ENCODE results near the gene ID2. TPM values are rescaled to one million over a fixed set of nuclear protein-coding genes. Genes with fewer than 3 reads are reported as not detected.

Gene ID2
- total RNA-seq, 1 experiment from 2014 or later, result 48.6 TPM

GRCh38 chr2:8720741-8721140 is 38.9 kb downstream of the ID2 start:
- Mint-ChIP-seq H3K27ac (no peak overlapping the region; a peak in 1 of 7 replicates), H3K27me3 (ENCODE audit: low read depth) (no peaks in the 10 kb centered on the region), H3K4me3 (no peak overlapping the region)

More at GRCh38 chr2:8720741-8721140, 38.9 kb downstream of the ID2 start:
- no CpG with 5 or more reads among the region's 3 CpGs for WGBS (ENCODE audit: extremely low coverage, insufficient read length, low lambda C conversion rate)
- no peak for DNase-seq
- Histone ChIP-seq H2AFZ (ENCODE audit: low read length) (no peak overlapping the region), H2BK5ac (ENCODE audit: insufficient read length, low read length) (no peak overlapping the region), H3K4ac (ENCODE audit: low read depth, low read length) (no peak overlapping the region), H3K4me2 (ENCODE audit: insufficient read depth, insufficient read length, low read length) (no peak overlapping the region), H4K5ac (ENCODE audit: insufficient read length, low read depth, low read length) (no peak overlapping the region), H3K4me1 (ENCODE audit: insufficient read depth, low read length) (no peaks in the 10 kb centered on the region), H3K9me3 (ENCODE audit: control insufficient read depth, low read depth, low read length) (no peaks in the 10 kb centered on the region), H3K23me2 (ENCODE audit: insufficient read length, low read depth, low read length, poor library complexity, severe bottlenecking) (no peaks in the 10 kb centered on the region), H2BK120ac (ENCODE audit: low read depth, low read length, poor library complexity, severe bottlenecking) (no peak overlapping the region), H2BK20ac (ENCODE audit: low read depth, low read length, poor library complexity, severe bottlenecking) (no peak overlapping the region), H3K56ac (ENCODE audit: insufficient read length, low read depth, low read length) (no peak overlapping the region), H2BK15ac (ENCODE audit: low read depth, low read length) (no peak overlapping the region), H3K27me3 (ENCODE audit: insufficient read depth, low read length) (no peaks in the 10 kb centered on the region), H3K79me1 (ENCODE audit: insufficient read depth, low read depth, low read length, poor library complexity, severe bottlenecking) (no peaks in the 10 kb centered on the region), H3K27ac (ENCODE audit: insufficient read length, low read depth, low read length) (no peak overlapping the region), H2BK12ac (ENCODE audit: insufficient read length, low read depth, low read length) (no peak overlapping the region), H3K79me2 (ENCODE audit: insufficient read depth, low read length) (no peaks in the 10 kb centered on the region), H4K20me1 (ENCODE audit: control insufficient read depth, insufficient read depth, insufficient read length) (no peaks in the 10 kb centered on the region), H3K23ac (ENCODE audit: insufficient read length, low read depth, low read length) (no peak overlapping the region), H3K9ac (ENCODE audit: extremely low read depth, insufficient read length, low read length) (no peak overlapping the region), H3T11ph (ENCODE audit: low read length) (no peak overlapping the region), H4K8ac (replicated peaks; ENCODE audit: insufficient read length, low read depth, low read length) (no peak overlapping the region), H4K91ac (ENCODE audit: insufficient read length, low read depth, low read length) (no peak overlapping the region), H3K18ac (ENCODE audit: insufficient read length, low read depth, low read length) (no peak overlapping the region), H3K14ac (ENCODE audit: insufficient read depth, low read length) (no peak overlapping the region), H2AK5ac (ENCODE audit: insufficient read length, low read length) (no peak overlapping the region)
- Mint-ChIP-seq H3K9me3 (peaks cover 0 to under 1% of the 10 kb centered on the region in 2 experiments; a peak in 1 of 5 replicates), H3K36me3 (ENCODE audit: insufficient read depth in 1 of 3, low read depth in 3 of 3) (no peaks in the 10 kb centered on the region; a peak in 1 of 7 replicates), H3K4me1 (no peaks in the 10 kb centered on the region; a peak in 1 of 4 replicates)
- TF ChIP-seq, protein P1, sequence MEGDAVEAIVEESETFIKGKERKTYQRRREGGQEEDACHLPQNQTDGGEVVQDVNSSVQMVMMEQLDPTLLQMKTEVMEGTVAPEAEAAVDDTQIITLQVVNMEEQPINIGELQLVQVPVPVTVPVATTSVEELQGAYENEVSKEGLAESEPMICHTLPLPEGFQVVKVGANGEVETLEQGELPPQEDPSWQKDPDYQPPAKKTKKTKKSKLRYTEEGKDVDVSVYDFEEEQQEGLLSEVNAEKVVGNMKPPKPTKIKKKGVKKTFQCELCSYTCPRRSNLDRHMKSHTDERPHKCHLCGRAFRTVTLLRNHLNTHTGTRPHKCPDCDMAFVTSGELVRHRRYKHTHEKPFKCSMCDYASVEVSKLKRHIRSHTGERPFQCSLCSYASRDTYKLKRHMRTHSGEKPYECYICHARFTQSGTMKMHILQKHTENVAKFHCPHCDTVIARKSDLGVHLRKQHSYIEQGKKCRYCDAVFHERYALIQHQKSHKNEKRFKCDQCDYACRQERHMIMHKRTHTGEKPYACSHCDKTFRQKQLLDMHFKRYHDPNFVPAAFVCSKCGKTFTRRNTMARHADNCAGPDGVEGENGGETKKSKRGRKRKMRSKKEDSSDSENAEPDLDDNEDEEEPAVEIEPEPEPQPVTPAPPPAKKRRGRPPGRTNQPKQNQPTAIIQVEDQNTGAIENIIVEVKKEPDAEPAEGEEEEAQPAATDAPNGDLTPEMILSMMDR (conservative IDR thresholded peaks at IDR 0.05), result no peak
